Esophagus squamous epithelium (tissue), 4 donors: ENCODE data around the gene TNS1.

Source experiments
- CTCF ChIP-seq, 6 experiments: fragments of 450-650 bp in 4 of 6; fragments of 200-600 bp in 2 of 6; sonication (generic) in 2 of 6; IDR thresholded peaks; one replicate each; pipeline ENCODE4 v1.5.1; 2016 to 2019; ENCODE audit warnings: antibody characterized with exemption in 6 of 6, mild to moderate bottlenecking in 4 of 6, moderate library complexity in 4 of 6
- POLR2A ChIP-seq, 4 donors: fragments of 450-650 bp; IDR thresholded peaks; one replicate each; pipeline ENCODE4 v1.6.1; 2017; ENCODE audit warnings: antibody characterized with exemption in 4 of 4, mild to moderate bottlenecking in 4 of 4, moderate library complexity in 3 of 4

- TF ChIP-seq CTCF (IDR thresholded peaks at IDR 0.05) (no peak), POLR2A (IDR thresholded peaks at IDR 0.05) (no peak)
Observed at GRCh38 chr2:217955881-217956493, 46.8 kb downstream of the TNS1 start.
